GM19025 (cell line): Measurements from ENCODE around the gene SESTD1.

Source experiments
- ATAC-seq: cut with Tn5 transposase; IDR thresholded peaks from one replicate; pipeline ENCODE4 v1.9.1; 2021; ENCODE audit warnings: mild to moderate bottlenecking, low read depth, moderate library complexity; ENCODE audit not compliant: unreplicated experiment

SESTD1 gene

DNA sequence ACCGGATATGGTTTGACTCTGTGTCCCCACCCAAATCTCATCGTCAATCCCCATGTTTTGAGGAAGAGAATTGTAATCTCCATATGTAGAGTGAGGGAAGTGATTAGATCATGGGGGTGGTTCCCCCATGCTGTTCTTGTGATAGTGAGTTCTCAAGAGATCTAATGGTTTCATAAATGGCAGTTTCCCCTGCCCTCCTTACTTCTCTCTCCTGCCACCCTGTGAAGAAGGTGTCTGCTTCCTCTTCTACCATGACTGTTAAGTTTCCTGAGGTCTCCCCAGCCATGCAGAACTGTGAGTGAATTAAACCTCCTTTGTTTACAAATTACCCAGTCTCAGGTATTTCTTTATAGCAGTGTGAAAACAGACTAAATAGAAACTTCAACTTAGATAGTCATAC lies 69.5 kb downstream of the SESTD1 start:
- no peak for ATAC-seq

DNA sequence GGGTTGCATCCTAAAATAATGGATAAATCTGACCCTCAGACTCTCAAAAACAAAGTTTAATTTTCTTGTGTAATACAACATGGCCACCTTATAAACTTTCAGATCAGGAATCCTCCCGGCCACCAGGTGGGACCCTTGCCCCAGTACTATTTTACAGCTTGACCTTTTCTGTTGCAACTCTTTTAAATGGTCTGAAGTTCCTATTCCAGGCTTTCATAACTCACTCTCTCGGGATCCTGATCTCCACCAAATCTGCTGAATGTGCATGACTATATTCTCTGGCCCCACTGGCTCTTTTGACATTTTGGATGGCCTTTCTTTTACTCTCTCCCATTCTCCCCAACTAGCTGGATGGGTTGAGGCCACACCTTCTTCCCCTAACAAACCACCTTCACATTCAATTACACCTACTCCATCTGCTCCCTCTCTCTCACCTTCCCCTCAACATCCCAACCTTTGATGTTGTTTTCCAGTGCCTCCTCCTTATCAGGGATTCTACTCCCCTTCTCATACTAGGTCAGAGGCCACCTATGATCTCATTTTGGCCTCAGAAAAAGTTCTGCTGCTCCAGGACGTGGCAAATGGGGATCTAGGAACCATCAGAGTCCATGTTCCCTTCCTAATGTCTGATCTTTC lies 70.8 kb downstream of the SESTD1 start:
- ATAC-seq, result no peak

DNA sequence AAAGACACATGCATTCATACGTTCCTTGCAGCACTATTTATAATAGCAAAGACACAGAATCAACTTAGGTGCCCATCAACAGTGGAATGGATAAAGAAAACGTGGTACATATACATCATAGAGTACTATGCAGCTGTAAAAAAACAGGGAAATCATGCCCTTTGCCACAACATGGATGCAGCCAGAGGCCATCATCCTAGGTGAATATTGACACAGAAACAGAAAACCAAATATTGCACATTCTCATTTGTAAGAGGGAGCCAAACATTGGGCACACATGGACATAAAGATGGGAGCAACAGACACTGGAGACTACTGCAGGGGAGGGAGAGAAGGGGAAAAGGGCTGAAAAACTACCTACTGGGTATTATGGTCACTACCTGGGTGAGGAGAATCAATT lies 73.5 kb downstream of the SESTD1 start:
- no peak for ATAC-seq

- no peak for ATAC-seq
Measured at GRCh38 chr2:179186126-179186525, 78.5 kb downstream of the SESTD1 start.

DNA sequence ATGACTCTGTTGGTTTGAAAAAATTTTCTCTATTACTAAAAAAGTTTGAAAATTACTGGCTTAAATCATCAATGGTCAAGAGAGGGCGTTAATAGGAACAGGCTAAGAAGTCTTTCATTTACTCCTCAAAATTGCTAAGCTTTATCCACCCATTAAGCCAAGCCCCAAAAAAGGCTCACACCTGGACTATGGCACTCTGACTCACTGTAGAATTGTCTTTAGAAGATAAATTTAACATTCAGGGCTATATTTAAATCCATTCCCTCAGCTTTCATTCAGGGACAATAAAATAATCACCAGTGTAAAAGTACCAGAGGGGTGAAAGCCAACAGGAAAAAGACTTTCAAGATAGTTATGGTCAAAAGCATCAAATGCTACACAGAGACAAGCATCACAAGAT lies 80.0 kb downstream of the SESTD1 start:
- no peak for ATAC-seq

DNA sequence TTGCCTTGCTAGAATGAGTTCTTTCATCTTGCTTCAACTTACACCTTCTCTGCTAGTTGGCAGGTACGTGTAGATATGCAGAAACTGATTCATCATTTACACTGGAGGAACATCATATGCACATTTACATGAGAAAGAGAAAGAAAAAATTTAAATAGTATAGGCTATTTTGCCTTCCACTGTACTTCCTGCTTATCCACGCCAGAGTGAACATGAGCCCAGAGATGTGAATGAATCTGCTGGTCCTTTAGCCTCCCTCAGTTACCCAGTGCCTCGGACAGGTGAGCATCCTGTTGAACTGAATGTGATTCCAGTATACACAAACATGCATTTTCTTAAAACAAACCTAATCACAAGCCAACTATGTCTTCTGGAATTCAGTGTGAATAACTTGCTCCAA lies 83.6 kb downstream of the SESTD1 start:
- ATAC-seq, result no peak

- ATAC-seq, result no peak
Measured at GRCh38 chr2:179180242-179180641, 84.4 kb downstream of the SESTD1 start.

DNA sequence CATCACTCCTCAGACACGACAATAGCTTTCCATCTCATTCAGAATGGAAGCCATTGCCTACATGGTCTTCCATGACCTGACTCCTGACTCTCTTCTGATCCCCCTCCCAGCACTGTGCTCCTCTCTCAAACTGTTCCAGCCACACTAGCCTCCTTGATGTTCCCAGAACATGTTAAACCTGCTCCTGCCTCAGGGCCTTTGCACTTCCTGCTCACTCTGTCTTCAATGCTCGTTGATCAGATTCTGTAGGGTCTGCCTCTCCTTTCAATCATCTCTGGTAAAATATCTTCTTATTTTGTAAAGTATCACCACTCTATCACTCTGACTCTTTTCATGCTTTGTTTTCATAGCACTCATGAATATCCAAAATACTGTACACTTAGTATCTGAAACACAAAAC lies 84.9 kb downstream of the SESTD1 start:
- no peak for ATAC-seq

DNA sequence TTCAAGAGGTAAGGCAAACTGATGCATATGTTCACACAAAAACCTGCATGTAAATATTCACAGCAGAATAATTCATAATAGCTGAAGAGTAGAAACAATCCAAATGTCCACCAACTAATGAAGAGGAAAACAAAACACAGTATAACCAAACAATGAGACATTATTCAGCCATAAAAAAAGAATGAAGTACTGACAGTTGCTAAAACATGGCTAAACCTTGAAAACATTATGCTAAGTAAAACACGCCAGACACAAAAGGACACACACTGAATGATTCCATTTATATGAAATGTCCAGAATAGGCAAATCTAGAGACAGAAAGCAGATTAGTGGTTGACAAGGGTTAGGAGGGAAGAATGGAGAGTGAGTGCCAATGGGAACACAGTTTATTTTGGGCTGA lies 86.9 kb downstream of the SESTD1 start:
- no peak for ATAC-seq

DNA sequence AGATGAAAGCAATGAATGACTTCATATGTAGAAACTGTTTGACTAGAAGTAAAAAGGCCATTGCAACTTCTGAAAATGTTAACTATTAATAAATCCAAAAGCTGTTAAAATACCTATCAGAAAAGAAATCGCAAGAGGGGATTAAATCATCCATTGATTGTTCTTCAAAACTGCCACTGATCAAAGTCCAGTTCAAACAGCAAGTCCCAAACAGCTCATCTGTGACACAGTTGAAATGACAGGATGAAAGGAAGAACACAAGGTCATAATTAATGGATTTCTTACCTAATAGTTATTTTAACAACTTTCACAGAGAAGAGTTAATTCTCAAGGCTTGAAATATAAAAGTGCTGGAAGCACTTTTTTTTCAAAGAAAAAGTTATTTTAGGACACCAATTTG lies 90.4 kb downstream of the SESTD1 start:
- ATAC-seq, result no peak

DNA sequence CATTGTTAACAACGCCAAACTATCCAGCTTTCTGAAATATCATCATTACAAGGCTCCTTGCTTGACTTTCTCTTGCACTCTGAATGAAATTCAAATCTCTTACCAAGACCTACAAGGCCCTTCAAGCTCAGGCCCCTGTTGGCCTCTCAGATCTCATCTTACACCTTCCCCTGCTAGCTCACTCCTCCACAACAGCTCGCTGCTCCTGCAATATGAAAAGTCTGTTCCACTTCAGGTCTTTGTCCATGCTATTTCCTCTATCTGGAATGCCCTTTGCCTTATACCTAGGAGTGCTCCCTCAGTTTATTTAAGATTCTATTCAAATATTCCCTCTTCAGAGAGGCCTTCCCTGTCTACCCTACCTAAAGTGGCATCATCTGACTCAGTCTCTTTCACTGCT lies 91.7 kb downstream of the SESTD1 start:
- ATAC-seq, result no peak

DNA sequence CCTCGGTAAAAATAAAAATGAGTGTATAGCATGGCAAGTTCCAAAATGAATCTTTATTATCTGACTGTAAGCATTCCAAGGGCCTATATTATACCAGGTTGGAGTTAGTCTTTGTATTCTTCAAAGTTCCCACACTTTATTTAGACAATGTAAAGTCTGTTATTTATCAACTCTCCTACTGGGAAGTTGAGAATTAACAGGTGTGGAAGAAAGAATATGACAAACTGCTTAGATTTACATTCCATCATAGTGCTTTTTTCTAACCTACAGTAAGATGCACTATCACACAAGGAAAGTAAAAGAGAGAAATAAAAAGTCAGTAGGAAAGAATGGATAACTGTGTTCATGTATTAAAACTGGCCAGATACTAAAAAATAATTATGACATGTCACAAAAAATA lies 93.3 kb downstream of the SESTD1 start:
- no peak for ATAC-seq

DNA sequence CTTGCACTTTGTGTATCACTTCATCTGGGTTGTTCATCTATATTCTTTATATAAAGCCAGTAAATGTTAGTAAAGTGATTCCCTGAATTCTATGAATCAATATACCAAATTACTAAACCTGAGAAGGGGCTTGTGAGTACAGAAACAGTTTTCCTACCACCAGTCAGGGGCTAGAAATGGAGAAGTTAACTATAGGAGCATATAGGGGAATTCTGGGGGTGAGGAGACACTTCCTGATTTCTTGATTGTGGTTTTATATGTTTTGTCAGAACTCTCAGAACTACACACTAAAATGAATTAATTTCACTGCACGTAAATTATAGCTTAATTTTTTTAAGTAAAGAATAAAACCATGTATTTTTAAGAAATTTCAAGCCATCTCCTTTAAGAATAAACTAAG lies 93.7 kb downstream of the SESTD1 start:
- ATAC-seq, result no peak

DNA sequence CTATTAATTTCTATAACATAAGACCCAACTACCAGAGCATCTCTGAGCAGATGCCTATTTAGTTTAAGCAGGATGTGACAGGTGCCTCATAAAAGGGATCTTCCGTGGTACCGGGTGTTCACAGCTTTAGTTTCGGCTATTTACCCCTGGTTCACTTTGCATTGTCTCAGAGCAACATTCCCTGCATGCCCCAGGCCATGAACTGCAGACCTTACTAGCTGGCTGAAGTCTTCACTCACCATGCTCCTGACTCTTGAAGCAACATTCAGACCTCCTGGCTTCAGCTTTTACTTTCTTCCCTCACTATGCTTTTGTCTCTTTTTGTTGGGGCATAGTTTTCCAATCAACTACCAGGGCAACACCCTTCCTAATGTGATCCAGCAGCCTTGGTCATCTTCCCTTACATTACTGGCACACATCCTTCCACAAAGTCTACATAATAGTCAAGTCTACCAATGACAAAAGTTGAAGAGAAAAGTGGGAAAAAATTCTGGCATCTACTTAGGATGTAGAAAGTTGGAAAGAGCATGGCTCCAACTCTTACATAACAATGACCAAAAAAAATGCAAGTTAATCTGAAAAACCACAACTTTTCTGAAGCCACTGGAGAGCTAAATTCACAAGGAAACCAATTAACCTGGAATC lies 99.2 kb downstream of the SESTD1 start:
- ATAC-seq, result no peak

- ATAC-seq, result no peak
Measured at GRCh38 chr2:179141206-179141605, 123.4 kb downstream of the SESTD1 start.

DNA sequence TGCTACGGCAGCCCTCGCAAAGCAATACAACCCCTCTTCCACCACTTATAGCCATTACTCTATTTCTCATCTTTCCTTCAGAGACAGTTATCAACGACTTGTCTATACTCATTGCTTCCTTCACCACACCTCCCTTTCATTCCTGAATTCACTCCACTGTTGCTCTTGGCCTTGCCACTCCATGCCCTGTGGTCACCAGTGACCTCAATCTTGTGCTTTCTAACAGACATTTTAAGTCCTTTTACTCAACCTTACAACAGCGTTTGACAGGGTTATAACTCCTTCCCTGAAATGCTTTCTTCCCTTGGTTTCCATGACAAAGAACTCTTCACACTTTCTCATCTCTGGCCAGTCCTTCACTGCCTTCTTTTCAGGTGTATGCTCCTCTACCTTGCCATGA lies 124.1 kb downstream of the SESTD1 start:
- no peak for ATAC-seq

DNA sequence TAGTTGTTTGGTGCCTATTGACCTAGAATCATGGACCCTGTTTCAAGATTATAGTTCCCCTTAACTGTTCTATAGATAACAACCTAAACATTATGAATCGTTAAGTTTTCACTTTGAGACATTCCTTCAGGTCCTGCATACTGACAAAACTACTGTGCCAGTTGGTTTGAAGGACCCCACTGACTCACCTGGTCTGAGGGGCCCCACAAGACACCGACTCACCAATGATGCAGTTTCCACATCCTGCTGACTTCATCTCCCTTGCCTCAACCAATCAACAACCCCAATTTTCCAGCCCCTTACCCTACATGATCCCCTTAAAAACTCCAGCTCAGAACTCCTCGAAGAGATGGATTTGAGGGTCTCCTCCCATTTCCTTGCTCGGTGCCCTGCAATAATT lies 125.1 kb downstream of the SESTD1 start:
- ATAC-seq, result no peak

- ATAC-seq, result no peak
Measured at GRCh38 chr2:179137200-179137759, 127.4 kb downstream of the SESTD1 start.

- no peak for ATAC-seq
Measured at GRCh38 chr2:179133016-179133415, 131.6 kb downstream of the SESTD1 start.

GRCh38 chr2:179132076-179132475 lies 132.6 kb downstream of the SESTD1 start:
- ATAC-seq, result no peak

- no peak for ATAC-seq
Measured at GRCh38 chr2:179130560-179130959, 134.1 kb downstream of the SESTD1 start.

- ATAC-seq, result no peak
Measured at GRCh38 chr2:179129574-179130238, 134.9 kb downstream of the SESTD1 start.
